Stimulated activated CD8-positive, alpha-beta memory T cell treated with anti-CD3 and anti-CD28 coated beads, Interleukin-15, amount 100 ng/mL, for 48 hours (primary cell): ENCODE data around the gene OSBP2.

Experiments used
- DNase-seq, 2 donors: peaks; one replicate each; pipeline ENCODE4 v3.0.0-alpha.2; 2020; ENCODE audit warnings: low read depth in 2 of 2

The OSBP2 gene

DNA sequence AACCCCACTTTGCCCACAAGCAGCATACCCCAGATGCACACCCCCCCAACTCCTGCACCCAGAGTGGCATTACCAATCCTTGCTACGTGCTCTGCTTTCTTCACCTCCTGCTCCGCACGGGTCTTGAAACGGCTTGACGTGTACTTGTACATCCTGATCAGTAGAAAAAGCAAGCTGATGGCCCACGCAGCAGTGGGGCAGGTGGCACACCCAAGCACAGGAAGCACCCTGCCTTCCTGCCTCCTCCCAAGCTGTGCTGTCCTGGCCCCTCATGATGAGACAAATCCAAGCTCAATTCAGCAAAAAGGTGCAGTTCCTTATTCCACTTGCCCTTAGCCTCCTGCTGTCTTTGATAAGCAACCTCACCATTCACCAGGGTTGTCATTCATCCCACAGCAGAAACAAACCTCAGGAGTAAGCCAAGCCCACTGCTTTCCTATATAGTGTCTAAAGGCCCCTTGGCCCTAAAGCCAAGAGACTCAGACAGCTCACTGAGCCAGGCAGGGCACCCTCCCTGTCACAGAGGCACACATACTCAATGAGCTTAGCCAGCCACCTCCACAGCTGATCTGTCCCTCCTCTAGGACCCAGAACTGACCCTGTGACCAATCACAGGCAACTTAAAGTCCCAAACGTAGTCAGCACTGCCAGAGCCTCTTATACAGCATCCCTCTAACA, 246.2 kb downstream of the OSBP2 start:
- DNase-seq: no peak

- DNase-seq: no peak
Measured at GRCh38 chr22:30941363-30941740, 246.7 kb downstream of the OSBP2 start.

GRCh38 chr22:30943368-30943767, 248.7 kb downstream of the OSBP2 start:
- DNase-seq: no peak

DNA sequence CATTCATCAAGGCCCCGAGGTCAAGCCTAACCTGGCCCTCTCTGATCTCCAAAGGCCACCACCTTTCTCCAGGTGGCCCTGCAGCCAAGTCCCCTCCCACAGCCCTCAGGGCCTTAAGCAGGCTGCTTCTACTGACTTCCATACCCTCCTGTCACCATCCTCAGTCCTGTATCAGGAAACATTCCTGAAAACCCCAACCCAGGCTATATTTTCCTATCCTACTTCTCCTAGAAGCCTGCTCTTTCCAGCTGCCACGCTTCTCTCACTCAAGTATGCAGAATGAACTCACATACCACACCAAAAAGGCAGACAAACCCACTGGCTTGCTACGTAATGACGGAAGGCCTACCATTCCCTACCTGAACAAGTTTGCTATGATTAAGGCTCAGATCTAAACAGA, 250.3 kb downstream of the OSBP2 start:
- DNase-seq: no peak

DNA sequence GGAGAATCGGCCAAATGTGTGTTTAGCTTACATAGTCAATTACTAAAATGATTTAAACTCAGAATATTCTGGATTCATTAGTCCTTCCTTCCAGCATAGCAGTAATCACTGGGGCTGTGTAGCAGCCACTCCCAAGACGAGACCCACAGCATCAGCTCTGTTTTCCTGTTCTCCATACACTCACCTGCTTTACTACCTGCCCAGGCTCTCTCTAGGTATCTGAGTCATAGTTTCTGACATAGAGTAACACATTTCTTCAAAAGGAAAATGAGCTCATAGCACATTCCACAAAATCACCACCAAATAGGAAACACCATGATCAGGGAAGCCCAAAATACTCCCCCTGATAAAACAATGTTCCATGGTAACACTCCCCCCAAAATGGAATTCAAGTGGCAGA, 251.0 kb downstream of the OSBP2 start:
- DNase-seq: no peak

DNA sequence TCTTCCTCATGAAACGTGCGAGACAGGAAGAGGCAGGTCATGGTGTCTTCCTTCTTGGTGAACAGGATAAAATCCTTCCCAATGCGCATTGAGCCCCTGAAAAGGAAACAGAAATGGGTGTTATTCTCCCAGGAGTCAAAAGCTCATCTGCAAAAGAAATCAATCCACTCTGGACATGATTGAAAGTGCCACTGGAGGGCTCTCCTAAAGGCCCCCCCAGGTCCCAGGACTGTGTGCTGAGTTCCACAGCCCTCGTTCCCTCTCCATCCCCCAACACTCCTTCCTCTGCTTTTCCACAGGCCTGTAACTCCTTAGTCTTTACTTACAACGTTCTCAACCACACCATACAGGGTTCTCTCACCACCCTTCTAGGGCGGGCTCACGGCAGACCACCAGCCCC, 251.7 kb downstream of the OSBP2 start:
- DNase-seq: no peak

DNA sequence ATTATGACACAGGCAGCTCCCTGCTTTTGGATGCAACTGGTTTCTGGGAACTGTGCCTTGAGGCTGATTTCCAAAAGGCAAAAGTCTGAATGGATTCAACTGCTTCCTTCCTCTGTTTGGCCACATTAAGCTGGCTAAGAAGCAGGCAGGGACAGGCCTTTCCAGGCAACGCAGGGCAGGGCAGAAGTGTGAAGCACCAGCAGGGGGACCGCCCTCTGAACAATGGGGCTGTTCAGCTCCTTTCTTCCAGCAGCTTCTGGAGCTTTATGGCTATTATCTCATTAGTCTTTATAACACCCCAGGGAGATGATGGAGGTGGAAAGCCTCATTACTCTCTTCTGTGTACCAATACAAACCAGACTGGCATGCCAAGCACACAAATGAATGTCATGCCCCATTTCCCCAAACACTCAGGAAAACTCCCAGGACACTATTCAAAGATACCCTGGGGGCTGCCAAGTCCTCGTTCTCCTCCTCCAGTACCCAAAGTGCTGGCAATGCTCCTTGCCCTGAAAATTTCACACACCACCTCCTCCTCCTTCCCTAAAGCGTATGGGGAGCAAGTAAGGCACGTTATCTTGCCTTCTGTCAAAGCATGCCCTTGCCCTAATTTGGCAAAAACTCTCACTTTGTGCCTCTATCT, 252.6 kb downstream of the OSBP2 start:
- no peak for DNase-seq

- no peak for DNase-seq
Measured at GRCh38 chr22:30947816-30948454, 253.3 kb downstream of the OSBP2 start.

DNA sequence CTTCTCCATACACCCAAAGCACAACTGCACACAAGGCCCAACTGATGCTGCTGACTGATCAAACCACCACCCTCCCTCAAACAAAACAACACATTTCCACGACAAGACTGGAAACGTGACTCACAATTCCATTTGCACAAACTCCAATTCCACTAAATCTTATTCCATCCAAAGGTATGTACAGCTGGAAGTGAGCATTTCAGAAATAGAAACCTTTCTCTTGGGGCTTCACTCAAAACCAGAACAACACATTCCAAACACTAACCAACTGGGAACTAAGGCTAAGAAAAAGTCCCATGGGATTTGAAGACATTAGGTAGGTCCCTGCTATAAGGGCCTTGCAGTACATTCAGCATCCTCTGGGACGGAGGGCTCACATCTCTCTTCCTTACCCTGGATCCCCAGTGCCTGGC, 254.3 kb downstream of the OSBP2 start:
- DNase-seq: no peak

DNA sequence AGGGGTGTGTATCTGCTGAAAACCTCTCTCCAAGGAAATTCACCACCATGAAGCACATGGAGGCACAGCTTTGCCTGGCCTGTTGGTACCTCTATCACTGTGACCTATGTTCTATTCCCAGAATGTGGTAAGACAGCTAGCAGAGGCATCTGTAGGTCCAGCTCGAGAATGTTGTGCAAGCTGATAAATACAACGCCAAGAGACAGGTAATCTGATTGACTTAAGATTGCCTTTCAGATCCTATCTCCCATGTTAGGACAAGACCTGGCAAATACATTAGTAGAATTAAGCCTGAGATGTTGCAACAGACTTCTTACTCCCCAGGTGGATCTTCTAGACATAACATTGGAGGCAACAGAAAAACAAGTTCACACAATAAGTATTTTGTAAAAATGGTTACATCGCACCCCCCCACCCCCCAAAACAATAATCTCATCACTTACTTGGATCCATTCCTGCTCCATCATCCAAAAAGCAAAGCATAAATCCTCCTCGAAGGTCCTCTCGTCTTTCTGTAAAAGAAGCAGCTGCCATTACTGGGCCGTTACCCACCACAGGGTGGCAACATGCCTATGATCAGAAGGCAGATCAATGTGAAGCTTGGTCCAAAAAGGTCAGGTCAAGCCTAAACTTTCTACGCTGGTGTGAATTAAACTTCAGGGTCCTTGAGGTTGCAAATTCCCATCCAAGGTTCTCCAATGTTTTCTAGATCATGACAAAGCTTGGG, 255.4 kb downstream of the OSBP2 start:
- no peak for DNase-seq

GRCh38 chr22:30953206-30953605, 258.5 kb downstream of the OSBP2 start:
- DNase-seq: no peak

DNA sequence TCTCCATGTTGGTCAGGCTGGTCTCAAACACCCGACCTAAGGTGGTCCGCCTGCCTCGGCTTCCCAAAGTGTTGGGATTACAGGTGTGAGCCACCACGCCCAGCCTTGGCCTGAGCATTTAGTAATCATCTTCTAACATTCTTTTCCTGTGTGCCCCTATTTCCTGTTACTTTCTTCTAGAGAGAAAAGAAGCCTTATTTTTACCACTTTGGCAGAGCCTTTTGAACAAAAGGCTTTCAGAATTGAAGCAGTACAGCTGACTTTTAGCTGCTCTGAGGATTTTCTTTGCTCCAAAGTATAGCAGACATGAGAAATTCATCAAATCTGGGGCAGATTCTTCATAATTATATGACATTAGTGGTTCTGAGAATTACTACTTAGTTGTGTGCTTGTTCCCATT, 260.5 kb downstream of the OSBP2 start:
- no peak for DNase-seq
